Subcutaneous abdominal adipose tissue (tissue), 5 donors: Measurements from ENCODE around the gene PDZRN3.

ENCODE experiments used
- H3K27ac ChIP-seq: one replicate; pipeline ENCODE4 v1.7.0; 2013; ENCODE audit warnings: low read depth, mild to moderate bottlenecking, inconsistent platforms, low read length, moderate library complexity
- H3K27me3 ChIP-seq, 5 donors: one replicate each; pipeline ENCODE4 v1.7.0; 2013; ENCODE audit warnings: low read length in 5 of 5, inconsistent platforms in 1 of 5; ENCODE audit not compliant: control insufficient read depth in 5 of 5, insufficient read depth in 4 of 5
- H3K36me3 ChIP-seq, 5 donors: one replicate each; pipeline ENCODE4 v1.7.0; 2013; ENCODE audit warnings: low read length in 5 of 5; ENCODE audit not compliant: control insufficient read depth in 5 of 5, insufficient read depth in 5 of 5
- H3K4me1 ChIP-seq, 5 donors: one replicate each; pipeline ENCODE4 v1.7.0; 2013; ENCODE audit warnings: low read length in 5 of 5, mild to moderate bottlenecking in 3 of 5, moderate library complexity in 1 of 5; ENCODE audit not compliant: control insufficient read depth in 5 of 5, insufficient read depth in 5 of 5
- H3K4me3 ChIP-seq, 5 donors: one replicate each; pipeline ENCODE4 v1.7.0; 2013; ENCODE audit warnings: low read length in 5 of 5, low read depth in 1 of 5
- H3K9ac ChIP-seq, 5 donors: one replicate each; pipeline ENCODE4 v1.7.0; 2013; ENCODE audit warnings: low read length in 5 of 5, mild to moderate bottlenecking in 4 of 5, moderate library complexity in 3 of 5
- H3K9me3 ChIP-seq, 5 donors: one replicate each; pipeline ENCODE4 v1.7.0; 2013; ENCODE audit warnings: low read length in 5 of 5; ENCODE audit not compliant: control insufficient read depth in 5 of 5
- donor health status: healthy.
- donor health status: healthy.
- donor health status: healthy.
- donor health status: healthy.
- donor health status: healthy.

The PDZRN3 gene

GRCh38 chr3:73503781-73504180 lies 121.0 kb downstream of the PDZRN3 start:
- H3K4me1 ChIP-seq, result peaks cover 0 to 8% (median 5%) of the 10 kb centered on the region in 5 donors
- no peaks in the 10 kb centered on the region for H3K27me3 ChIP-seq
- H3K36me3 ChIP-seq, result no peaks in the 10 kb centered on the region
- no peaks in the 10 kb centered on the region for H3K9me3 ChIP-seq
- H3K9ac ChIP-seq, result no peak overlapping the region
- H3K4me3 ChIP-seq, result no peak overlapping the region
- no peak overlapping the region for H3K27ac ChIP-seq

DNA sequence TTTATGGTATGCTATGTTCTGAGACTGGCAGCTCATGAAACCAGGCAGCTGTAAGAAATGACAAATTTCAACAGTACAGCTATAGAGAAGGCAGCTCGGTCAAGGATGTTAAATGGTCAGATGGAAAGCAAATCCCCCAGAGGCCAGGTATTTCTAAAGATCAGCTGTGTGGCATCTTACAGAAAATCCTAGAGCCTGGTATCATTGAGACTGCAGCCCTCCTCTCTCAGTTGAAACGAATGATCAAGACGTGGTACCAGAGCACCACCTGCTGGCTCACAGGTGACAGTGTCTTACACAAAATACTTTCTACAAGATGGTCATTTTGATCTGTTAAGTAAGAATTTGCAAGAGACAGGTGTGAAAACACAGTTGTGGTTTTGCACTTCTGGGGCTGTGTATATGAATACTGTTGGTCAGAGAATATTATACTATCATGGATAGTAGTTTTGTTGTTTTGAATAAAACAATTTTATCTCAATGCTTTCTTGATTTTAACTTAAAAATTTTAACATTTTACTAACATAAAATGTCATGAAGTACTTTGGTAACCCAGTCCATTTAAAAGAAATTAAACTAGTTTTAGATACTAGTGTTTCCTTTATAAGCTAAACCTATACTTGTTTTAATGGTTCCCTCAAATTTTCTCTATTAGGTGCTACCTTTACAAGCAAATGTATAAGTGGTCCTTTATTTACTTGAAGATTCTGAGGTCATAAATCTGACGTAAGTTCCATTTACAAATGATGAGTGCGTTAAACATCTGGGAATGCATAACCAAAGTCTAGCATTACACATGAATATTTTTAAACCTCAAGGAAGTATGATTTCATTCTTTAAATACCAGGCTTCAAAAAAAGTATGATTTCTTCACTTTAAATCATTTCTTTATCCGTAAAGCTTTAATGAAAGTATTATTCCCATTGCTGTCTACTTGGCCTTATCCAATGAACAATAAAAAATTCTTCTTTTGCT lies 121.8 kb downstream of the PDZRN3 start:
- Histone ChIP-seq H3K9me3 (no peaks in the 10 kb centered on the region), H3K9ac (no peak overlapping the region), H3K4me3 (no peak overlapping the region), H3K27ac (no peak overlapping the region), H3K36me3 (no peaks in the 10 kb centered on the region), H3K27me3 (no peaks in the 10 kb centered on the region), H3K4me1 (peaks cover 0 to 6% (median 0%) of the 10 kb centered on the region in 5 donors)

DNA sequence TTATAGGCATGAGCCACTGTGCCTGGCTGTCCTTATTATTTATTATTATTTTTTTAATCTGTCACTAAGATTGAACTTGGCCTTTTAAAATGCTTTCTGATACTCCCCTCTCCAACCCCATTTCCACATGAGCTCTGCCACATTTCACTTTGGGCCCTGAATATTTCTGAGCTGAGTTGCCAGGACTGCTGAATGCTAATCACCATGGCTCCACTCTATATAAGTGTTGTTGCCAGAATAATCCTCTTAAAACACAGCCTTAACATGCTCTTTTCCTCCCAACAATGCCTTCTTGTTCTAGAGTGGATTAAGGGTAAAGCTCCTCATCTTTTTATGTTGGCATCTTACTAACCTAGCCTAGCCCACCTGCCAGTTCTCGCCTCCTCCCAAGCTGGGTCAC lies 124.4 kb downstream of the PDZRN3 start:
- Histone ChIP-seq H3K36me3 (no peaks in the 10 kb centered on the region), H3K9ac (no peak overlapping the region), H3K9me3 (no peaks in the 10 kb centered on the region), H3K27me3 (no peaks in the 10 kb centered on the region), H3K27ac (no peak overlapping the region), H3K4me1 (peaks cover 0 to 6% (median 0%) of the 10 kb centered on the region in 5 donors), H3K4me3 (no peak overlapping the region)

GRCh38 chr3:73499787-73500186 lies 125.0 kb downstream of the PDZRN3 start:
- Histone ChIP-seq H3K36me3 (no peaks in the 10 kb centered on the region), H3K4me3 (no peak overlapping the region), H3K9me3 (no peaks in the 10 kb centered on the region), H3K9ac (no peak overlapping the region), H3K27ac (no peak overlapping the region), H3K27me3 (no peaks in the 10 kb centered on the region), H3K4me1 (peaks cover 0 to 4% (median 0%) of the 10 kb centered on the region in 5 donors)

DNA sequence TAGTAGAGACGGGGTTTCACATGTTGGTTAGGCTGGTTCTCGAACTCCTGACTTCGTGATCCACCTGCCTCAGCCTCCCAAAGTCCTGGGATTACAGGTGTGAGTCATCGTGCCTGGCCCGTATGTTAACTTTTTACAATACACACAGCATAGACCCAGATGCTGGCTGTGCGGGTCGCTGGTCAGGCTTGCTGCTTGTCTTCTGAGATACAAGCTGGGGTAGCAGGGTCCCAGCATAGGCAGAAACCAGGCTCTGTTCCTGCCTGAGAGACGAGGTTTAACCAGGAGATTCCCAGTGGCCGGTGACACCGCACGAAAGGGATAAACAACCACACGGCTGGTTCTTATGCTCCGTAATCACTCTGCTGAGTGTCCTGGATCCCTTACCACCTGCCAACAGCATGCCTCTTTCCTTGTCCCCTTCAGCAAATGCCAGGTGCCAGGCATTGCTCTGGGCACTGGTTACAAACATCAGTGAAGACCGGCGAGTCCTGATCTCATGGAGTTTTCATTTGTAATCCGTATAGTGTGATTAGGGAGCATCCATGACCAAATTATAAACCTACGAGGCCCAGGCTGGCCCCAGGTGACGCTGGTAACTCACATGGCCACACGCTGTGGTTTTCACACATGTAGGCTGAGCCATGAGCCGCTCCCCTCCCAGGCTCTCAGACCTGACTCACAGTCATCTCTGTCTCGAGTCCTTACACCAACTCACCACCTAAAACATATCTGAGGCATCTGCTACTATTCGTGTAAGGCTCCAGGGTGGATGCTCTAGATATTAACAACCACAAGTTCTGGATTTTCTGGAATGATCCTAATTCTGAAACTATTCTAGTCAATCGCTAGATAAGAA lies 125.7 kb downstream of the PDZRN3 start:
- Histone ChIP-seq H3K27ac (no peak overlapping the region), H3K9me3 (no peaks in the 10 kb centered on the region), H3K36me3 (no peaks in the 10 kb centered on the region), H3K27me3 (no peaks in the 10 kb centered on the region), H3K4me1 (peaks cover 0 to 4% (median 0%) of the 10 kb centered on the region in 5 donors), H3K4me3 (no peak overlapping the region), H3K9ac (no peak overlapping the region)

GRCh38 chr3:73497646-73498406 lies 126.9 kb downstream of the PDZRN3 start:
- H3K4me1 ChIP-seq, result peaks cover 0 to 14% (median 11%) of the 10 kb centered on the region in 5 donors

DNA sequence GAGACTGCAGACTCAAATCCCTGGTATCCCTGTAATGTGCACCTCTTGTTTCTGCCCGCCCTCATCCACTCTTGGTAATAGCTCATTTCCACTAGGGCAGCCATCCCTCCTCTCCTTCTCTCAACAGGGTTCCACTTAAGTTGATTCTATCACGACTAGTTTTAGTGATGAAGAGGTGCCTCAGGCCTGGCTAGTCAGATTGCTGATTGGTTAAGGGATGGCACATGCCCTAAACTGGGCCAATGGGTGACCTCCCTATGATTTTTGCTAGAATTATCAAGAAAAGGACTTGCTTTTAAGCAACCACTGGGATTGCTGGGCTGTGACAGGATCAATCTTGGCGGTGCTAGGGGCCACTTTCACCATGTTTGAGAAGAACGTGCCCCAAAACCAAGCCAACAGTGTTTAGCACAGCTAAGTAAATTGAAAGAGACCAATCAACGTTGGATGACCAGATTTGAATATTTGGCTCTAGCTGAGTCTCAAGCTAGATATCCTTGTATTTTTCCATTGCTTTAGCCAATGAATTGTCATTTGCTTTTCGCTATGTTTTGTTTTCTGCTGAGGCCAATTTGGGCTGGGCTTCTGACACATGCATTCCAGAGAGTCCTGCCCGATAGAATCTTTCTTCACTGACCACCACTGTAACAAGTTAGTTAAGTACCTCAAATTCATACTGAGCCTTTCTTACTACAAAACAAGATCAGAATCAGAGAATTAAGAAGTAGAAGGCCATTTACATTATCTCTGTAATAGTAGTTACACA lies 131.0 kb downstream of the PDZRN3 start:
- Histone ChIP-seq H3K27ac (no peak overlapping the region), H3K4me1 (peaks cover 0 to 39% (median 35%) of the 10 kb centered on the region in 5 donors)

More at GRCh38 chr3:73497646-73498406, 126.9 kb downstream of the PDZRN3 start:
- no peak overlapping the region for H3K4me3 ChIP-seq
- H3K27me3 ChIP-seq, result no peaks in the 10 kb centered on the region
- no peaks in the 10 kb centered on the region for H3K36me3 ChIP-seq
- H3K9ac ChIP-seq, result no peak overlapping the region
- no peaks in the 10 kb centered on the region for H3K9me3 ChIP-seq
- H3K27ac ChIP-seq, result no peak overlapping the region

GRCh38 chr3:73492186-73492585 lies 132.6 kb downstream of the PDZRN3 start:
- Histone ChIP-seq H3K36me3 (peaks cover 0 to 3% (median 0%) of the 10 kb centered on the region in 5 donors), H3K27me3 (no peaks in the 10 kb centered on the region), H3K9ac (no peak overlapping the region), H3K27ac (no peak overlapping the region), H3K9me3 (no peaks in the 10 kb centered on the region), H3K4me1 (peaks cover 0 to 48% (median 35%) of the 10 kb centered on the region in 5 donors), H3K4me3 (no peak overlapping the region)

More for the DNA sequence above, 131.0 kb downstream of the PDZRN3 start:
- peaks cover 0 to 2% (median 0%) of the 10 kb centered on the region in 5 donors for H3K36me3 ChIP-seq
- H3K27me3 ChIP-seq, result no peaks in the 10 kb centered on the region
- H3K9ac ChIP-seq, result no peak overlapping the region
- no peak overlapping the region for H3K4me3 ChIP-seq
- no peaks in the 10 kb centered on the region for H3K9me3 ChIP-seq

GRCh38 chr3:73491287-73491662 lies 133.5 kb downstream of the PDZRN3 start:
- no peaks in the 10 kb centered on the region for H3K9me3 ChIP-seq
- no peak overlapping the region for H3K27ac ChIP-seq
- H3K27me3 ChIP-seq, result no peaks in the 10 kb centered on the region
- peaks cover 0 to 3% (median 0%) of the 10 kb centered on the region in 5 donors for H3K36me3 ChIP-seq
- peaks cover 0 to 49% (median 35%) of the 10 kb centered on the region in 5 donors for H3K4me1 ChIP-seq
- no peak overlapping the region for H3K4me3 ChIP-seq
- H3K9ac ChIP-seq, result no peak overlapping the region
